Skeletal muscle cell (primary cell): ENCODE data around the gene LEFTY1.
"Not testable (repeated sequence)": the region's sequence is repeated elsewhere in the genome, so short reads cannot be mapped to it uniquely, and the experiment has no call there.

ENCODE experiments used
- DNase-seq: peaks from one replicate; pipeline ENCODE4 v3.0.0-alpha.2; 2010; ENCODE audit warnings: low read depth
- H3K4me3 ChIP-seq: 2 replicates; pipeline ENCODE4 v1.5.1; 2011; ENCODE audit warnings: low read depth, mild to moderate bottlenecking, control low read depth, low read length, moderate library complexity

The LEFTY1 gene

GRCh38 chr1:225890346-225891228 is 1.6 kb upstream of the LEFTY1 start:
- no peak overlapping the region for H3K4me3 ChIP-seq
- no peak for DNase-seq

- no peak overlapping the region for H3K4me3 ChIP-seq
- no peak for DNase-seq
These were observed 797 bp upstream of the LEFTY1 start for GRCh38 chr1:225889743-225890142.

DNA sequence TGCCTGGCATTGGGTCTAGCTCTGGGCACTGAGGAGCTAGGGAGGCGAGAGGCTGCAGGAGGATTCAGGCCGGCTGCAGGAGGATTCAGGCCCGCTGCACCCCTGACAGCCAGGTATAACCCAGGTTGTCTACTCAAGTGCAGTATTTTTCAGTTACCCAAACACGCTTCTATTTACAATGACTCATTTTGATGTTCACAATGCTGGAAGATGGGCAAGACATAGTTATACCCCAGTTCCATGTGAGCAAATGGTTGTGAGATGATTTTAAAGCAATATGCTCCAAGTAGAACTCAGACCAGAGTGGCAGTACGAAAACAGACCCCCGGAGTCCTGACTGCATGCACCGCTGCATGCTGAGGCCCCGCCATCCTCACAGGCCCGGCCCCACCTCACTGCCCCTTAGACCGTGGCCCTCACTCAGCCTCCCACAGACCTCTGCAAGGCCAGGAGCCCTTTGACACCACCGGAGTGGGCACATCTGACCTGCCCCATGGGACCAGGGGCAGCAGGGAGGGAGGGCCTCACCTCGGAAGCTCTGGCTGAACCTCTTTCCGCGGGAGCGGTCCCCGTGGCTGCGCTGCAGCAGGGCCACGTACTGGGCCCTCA is 553 bp downstream of the LEFTY1 start:
- no peak for DNase-seq
- no peak overlapping the region for H3K4me3 ChIP-seq

DNA sequence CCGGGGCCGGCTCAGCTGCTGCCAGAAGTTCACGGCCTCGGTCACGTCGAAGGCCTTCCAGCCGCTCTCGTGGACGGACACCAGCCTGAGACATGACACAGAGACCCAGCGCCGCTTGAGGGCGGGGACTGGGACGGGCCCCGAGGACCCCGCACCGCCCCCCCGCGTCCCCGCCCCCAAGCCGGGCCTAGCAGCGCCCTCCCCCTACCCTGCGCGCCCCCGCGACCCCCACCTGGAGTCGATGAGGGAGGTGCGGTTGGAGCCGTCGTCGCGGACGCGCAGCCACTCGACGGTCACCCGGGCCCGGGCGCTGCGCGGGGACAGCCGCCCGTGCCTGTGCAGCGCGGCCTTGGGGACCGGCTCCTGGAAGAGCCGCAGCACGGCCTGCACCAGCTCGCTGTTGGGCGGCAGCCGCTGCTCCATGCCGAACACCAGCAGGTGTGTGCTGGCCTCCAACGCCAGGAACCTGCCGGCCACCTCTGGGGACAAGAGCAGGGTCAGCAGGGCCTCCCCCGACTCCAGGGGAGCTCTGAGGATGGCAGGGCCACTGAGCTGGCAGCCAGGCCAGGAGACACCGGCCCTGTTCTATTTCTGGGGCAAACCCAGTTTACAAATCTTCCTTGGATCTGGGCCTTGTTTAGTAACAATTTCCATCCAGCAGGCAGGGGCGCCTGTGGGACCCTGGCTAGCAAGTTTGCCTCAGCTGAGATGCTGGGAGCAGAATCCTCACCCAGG is 1.2 kb downstream of the LEFTY1 start:
- not testable (repeated sequence) for DNase-seq, H3K4me3 ChIP-seq

DNA sequence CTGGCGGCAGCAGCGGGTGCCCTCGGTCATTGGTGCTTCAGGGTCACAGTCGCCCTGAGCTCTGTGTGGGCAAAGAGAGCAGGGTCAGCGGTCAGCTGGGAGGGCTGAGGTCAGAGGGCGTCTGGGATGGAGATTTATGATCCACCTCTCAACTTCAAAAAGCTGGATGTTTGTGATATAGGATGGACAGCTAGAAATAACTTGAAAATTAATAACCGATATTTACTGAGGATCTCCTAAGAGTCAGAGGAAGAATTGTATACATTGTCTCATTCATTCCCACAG is 2.0 kb downstream of the LEFTY1 start:
- no peak for DNase-seq
- H3K4me3 ChIP-seq = no peak overlapping the region

DNA sequence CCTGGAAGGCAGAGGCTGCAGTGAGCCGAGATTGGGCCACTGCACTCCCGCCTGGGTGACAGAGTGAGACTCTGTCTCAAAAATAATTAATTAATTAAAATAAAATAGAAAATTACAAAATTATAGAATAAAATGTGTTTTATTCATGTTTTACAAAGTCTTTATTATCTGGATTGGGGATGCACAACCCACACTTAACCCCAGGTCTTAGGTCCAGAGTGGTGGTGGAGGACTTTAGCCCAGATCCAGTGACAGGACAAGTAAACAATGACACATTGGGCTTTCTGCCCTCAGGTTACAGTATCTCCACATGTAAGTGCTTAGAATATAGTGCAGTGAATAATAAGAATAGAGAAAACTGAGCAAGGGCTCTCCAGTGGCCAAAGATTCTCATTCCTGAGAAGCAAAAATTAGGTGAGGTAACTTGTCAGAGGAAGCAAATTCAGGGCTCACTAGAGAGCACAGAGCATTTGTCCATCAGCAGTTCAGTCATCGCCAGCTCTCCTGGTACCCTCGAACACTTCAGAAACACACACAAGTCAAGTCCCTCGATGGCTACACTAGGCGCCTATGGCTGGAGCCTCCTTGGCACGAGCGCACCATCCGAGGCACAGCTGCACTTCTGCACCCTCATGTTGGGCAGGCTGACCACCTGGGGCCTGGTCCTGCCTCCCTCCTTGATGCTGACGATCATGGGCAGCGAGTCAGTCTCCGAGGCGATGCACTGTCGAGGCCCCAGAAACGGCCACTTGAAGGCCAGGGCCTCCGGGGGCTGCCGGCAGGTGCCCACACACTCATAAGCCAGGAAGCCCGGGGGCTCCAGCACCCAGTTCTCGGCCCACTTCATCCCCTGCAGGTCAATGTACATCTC is 2.6 kb downstream of the LEFTY1 start:
- no peak for DNase-seq
- no peak overlapping the region for H3K4me3 ChIP-seq

- H3K4me3 ChIP-seq = no peak overlapping the region
- DNase-seq = no peak
These were observed 3.6 kb downstream of the LEFTY1 start for GRCh38 chr1:225885336-225885735.

DNA sequence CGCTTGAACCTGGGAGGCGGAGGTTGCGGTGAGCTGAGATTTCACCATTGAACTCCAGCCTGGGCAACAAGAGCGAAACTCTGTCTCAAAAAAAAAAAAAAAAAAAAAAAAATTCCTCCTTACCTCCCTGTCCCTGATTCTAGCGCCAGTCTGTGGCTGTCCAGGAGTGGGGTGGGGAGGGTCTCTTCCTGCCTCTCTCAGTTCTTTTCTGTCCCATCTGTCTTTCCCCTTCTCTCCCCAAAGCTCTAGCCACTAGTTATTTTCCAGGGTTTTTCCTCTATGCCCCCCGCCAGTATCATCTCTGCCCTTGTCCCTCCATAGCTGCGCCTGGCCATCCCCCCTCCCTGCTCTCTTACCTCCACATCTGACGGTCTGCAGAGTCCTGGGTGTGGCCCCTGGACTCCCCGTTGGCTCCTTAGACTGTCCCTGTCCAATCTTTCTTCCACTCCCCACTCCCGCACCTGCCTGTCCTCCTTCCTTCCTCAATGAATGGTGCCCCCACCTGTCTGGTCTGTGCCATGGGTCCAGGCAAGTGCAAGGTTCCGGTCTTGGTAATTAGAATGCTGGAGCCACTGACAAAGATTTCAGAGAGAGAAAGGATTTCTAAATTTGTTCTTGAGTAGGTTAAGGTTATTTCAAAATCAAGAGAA is 5.2 kb downstream of the LEFTY1 start:
- DNase-seq = no peak

DNA sequence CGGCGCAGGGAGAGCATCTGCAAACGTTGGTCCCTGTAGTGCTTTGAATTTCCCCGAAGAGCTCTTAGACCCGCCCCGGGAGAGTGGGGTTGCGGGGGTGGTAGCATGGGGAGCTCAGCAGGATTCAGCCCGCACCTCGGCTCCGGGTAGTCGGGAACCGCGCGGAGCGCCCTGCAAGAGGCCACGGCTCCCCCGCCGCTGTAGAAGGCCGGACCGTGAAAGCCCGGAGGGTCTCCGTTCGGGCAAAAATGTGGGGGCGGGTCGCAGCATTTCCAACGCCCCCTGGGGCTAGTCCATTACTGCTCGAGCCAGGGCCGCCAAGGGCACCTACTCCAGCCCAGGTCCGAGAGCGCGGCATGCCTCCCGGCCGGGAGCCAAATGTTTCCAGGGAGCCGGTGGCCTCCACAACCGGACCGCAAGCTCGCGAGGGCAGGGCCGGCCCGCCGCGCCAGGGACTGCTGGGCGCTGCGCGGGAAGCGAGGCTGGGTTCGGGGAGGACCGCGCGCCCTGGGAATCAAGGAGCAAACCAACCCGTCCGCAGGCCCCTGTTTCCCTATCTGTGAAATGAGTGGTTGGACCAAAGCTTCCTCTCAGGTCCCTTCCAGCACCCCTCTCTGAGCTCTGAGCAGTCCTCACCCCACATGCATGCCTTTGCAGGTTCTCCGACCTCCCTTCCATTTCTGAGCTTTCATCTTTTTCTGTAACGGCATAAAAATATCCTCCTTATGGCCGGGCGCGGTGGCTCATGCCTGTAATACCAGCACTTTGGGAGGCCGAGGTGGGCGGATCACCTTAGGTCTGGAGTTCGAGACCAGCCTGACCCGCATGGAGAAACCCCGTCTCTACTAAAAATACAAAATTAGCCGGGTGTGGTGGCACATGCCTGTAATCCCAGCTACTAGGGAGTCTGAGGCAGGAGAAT is 6.0 kb downstream of the LEFTY1 start:
- no peak for DNase-seq
- H3K4me3 ChIP-seq = peak overlapping the region; percentile 96

More for the DNA sequence above, 5.2 kb downstream of the LEFTY1 start:
- H3K4me3 ChIP-seq = no peak overlapping the region

DNA sequence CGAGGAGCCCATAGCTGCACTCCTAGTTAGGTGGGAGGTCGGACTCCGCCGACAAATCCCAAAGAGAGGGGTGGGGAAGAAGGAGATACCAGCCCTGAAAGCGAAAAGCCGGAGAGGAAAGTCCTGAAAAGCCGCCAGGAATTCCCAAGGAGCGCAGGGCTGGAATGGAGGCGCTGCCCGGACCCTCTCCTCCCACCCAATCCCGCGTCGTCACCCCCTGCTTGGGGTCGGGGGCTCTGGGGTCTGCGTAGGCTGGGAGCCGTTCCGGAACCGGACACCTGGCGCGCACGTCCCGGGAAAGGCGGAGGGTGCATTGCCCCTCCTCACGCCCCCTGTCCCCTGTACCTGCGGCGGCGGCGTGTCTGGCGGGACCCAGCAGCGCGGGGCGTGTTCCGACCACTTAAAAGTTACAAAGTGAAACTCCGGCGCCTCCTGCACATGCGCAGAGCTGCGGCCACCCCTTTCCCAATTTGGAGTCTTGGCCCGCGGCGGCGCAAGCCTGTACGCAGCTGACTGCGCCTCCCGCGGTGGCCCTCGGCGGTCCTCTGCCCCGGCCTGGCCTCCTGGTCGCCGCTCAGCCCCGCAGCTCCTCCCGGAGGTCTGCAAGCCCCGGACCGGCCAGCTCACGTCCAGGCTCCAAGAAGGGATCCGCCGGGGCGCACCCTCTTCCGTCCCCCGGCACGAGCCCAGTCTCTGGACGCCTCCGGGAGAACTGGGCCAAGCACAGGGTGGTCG is 6.8 kb downstream of the LEFTY1 start, which contains the start of gene TMEM63A:
TMEM63A (minus strand) TSS at position 422 of the 735 bp plus-strand sequence. CDS start 4,800 bp downstream, outside the sequence.
- H3K4me3 ChIP-seq = peak within 1 kb of the TSS; percentile 96
- DNase-seq = peak; percentile 42

DNA sequence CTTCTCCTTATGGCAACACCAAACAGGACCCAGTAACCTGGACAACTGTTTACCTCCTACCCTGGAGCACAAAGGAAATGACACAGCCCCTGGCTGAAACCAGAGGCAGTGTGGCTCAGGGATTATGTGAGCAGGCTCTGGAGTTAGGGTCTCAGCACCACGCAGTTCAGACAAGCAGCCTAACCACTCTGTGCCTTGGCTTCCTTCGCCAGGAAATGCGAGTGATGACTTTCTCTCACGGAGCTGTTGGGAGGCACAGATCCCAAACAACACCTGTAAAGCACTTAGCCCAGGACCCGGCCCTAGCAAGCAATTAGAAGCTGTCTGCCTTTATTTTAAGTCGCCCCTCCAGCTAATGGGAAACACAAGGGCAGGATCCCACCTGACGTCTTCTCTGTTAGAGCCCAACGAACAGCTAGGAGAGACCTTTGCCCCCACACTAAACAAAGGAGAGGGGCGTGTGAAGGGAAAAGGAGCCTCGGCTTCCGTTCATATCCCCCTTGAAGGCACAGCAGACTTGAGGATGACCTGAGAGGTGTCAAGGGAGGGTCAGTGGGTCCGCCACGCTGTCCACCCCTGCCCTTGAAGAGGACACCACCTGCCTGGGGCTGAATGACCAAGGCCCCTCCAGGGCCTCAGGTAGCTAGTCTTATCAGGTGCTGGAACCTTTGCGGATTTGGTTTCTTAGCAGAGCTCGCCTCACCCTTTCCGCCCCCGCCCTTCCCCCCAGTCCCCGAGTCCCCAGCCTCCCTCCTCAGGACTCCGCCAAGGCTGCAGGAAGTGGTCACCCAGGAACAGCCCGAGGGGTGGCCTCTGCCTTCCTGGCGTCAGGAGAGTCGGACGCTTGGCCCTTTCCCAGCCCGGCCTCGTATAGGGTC is 7.6 kb downstream of the LEFTY1 start:
- peak overlapping the region; percentile 96 for H3K4me3 ChIP-seq
- no peak for DNase-seq

DNA sequence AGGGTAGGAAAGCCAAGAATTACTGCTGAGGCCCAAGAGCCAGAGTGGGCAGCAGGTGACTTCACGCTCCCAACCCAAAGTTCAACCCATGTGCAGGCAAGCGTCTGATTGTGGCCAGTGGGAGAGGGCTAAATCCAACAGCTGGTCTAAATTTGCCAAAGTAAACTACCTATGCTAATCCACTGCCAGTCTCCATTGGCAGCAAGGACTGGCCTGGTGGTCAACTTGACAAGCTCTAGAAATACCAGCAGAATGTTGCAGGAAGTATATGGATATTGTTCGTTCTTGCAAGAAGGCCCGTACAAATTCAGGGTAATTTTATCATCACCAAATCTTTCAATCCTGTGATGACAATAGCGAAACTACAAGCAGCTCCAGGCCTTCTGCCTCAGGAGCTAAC is 8.3 kb downstream of the LEFTY1 start:
- DNase-seq = no peak
- H3K4me3 ChIP-seq = no peak overlapping the region

DNA sequence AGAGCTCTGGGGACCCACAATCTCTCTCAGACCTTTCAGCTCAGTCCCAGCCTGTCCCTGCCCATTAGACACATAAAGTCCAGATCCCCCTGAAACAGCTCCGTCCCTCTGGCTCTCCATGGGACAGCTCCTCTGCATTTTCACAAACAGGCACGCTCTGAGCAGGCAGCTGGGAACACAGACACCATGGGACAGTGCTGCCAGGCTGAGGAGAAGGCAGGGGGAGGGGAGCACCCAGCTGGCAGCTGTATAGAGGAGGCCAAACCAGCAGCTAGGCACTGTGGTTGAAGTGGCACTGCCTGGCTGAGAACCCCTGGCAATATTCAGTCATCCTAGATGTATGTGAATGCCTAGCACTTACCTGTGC is 8.7 kb downstream of the LEFTY1 start:
- no peak overlapping the region for H3K4me3 ChIP-seq
- DNase-seq = no peak

DNA sequence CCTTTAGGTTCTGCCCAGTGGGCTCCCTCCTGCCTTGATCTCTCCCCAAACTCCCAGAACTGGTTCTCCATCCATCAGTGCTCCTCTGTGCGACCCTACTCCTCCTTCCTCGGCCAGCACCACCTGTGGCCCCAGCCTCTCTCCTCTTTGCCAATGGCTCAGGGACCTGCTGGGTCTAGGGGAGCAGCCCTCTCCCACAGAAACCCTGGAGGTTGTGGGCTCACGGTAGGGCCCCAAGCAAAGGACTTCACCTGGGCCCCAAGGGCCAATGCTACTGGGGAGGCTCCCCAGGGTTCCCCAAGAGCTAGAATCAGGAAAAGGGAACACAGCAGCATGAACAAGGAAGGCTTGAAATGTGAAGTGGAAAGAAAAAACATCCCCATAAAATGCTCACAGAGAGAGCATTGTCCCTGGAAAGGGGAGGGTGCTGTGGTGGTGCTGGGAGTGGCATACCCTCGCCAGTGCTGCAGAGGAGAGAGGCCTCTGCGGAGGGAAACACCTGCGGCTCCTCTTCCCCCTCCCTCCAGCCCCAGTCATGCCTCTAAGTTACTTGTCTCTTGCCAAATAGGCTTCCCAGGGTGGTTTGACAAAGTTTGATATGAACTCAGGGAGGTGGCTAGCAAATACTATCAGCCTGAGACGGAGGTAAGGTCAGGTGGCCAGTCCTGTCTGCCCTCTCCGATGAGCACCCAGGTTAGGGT is 9.3 kb downstream of the LEFTY1 start:
- DNase-seq = no peak
- no peak overlapping the region for H3K4me3 ChIP-seq

DNA sequence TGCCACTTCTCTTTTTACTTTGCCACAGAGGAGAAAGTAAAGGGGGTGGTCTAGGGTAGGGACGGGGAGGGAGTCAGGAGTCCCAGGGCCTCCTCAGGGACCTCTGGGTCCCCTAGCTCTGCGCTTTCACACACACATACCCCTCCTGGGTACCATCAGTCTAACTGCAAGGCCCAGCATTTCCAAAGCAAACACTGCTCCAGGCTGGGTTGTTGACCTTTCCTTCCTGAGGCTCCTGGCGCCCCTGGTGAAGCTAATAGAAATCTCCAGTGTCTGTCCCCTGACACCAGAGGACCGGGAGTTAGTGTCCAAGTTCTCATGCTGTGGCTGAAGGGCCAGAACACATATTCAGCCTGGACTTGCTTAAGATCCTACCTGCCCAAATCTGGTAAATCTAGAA is 10.7 kb downstream of the LEFTY1 start:
- no peak overlapping the region for H3K4me3 ChIP-seq
- DNase-seq = no peak

DNA sequence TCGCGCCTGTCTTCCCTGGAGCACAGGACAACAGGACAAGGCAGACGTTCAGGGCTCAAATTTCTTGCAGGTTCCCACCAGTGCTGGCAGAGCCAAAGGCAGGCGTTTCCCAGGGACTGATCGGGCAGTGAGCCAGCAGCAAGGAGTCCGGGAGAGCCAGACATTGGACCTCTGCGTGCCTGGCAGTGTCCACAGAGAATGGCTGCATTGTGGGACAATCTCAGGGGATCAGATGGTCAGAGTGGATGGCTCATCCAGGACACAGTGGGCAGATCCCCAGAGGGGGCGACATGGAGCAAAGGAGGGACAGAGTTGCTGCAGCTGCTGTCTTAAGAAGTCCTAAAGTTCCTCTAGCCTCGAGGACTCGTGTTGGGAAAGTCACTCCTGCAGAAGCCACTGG is 11.4 kb downstream of the LEFTY1 start:
- DNase-seq = no peak
- no peak overlapping the region for H3K4me3 ChIP-seq
